Adipocyte (in vitro differentiated cells): ENCODE data around the gene RPP14.
"Not testable (repeated sequence)": the region's sequence is repeated elsewhere in the genome, so short reads cannot be mapped to it uniquely, and the experiment has no call there.

Experiments
- DNase-seq: peaks from one replicate; pipeline ENCODE4 v3.0.0-alpha.2; 2015; ENCODE audit warnings: low read depth
- H3K27me3 ChIP-seq: replicated peaks from 2 replicates; pipeline ENCODE4 v1.7.0; 2013; ENCODE audit warnings: mild to moderate bottlenecking, low read length, moderate library complexity; ENCODE audit not compliant: control insufficient read depth, insufficient read depth
- H3K36me3 ChIP-seq: 2 replicates; pipeline ENCODE4 v1.7.0; 2013; ENCODE audit warnings: low read length, mild to moderate bottlenecking, moderate library complexity; ENCODE audit not compliant: control insufficient read depth, insufficient read depth, severe bottlenecking
- H3K4me1 ChIP-seq: 2 replicates; pipeline ENCODE4 v1.7.0; 2013; ENCODE audit warnings: mild to moderate bottlenecking, low read length, moderate library complexity; ENCODE audit not compliant: control insufficient read depth, insufficient read depth
- H3K4me3 ChIP-seq: 2 replicates; pipeline ENCODE4 v1.7.0; 2013; ENCODE audit warnings: mild to moderate bottlenecking, low read length, moderate library complexity
- H3K9ac ChIP-seq: 2 replicates; pipeline ENCODE4 v1.7.0; 2013; ENCODE audit warnings: mild to moderate bottlenecking, low read length, moderate library complexity
- H3K9me3 ChIP-seq: 2 replicates; pipeline ENCODE4 v1.7.0; 2013; ENCODE audit warnings: mild to moderate bottlenecking, low read length, moderate library complexity; ENCODE audit not compliant: control insufficient read depth

Gene RPP14

GRCh38 chr3:58271901-58272501 lies 34.0 kb upstream of the RPP14 start:
- peak overlapping the region; percentile 58 for H3K4me3 ChIP-seq
- H3K4me1 ChIP-seq, result peaks cover 23% of the 10 kb centered on the region
- no peaks in the 10 kb centered on the region for H3K27me3 ChIP-seq
- peak; percentile 73 for DNase-seq
- H3K36me3 ChIP-seq, result peaks cover 21% of the 10 kb centered on the region
- H3K9me3 ChIP-seq, result no peaks in the 10 kb centered on the region
- H3K9ac ChIP-seq, result peak overlapping the region; percentile 63

GRCh38 chr3:58272891-58273290 lies 33.2 kb upstream of the RPP14 start:
- peaks cover 20% of the 10 kb centered on the region for H3K36me3 ChIP-seq
- peak; percentile 24 for DNase-seq
- H3K4me3 ChIP-seq, result no peak overlapping the region
- peaks cover 23% of the 10 kb centered on the region for H3K4me1 ChIP-seq
- no peaks in the 10 kb centered on the region for H3K9me3 ChIP-seq
- peak overlapping the region; percentile 63 for H3K9ac ChIP-seq
- H3K27me3 ChIP-seq, result no peaks in the 10 kb centered on the region

DNA sequence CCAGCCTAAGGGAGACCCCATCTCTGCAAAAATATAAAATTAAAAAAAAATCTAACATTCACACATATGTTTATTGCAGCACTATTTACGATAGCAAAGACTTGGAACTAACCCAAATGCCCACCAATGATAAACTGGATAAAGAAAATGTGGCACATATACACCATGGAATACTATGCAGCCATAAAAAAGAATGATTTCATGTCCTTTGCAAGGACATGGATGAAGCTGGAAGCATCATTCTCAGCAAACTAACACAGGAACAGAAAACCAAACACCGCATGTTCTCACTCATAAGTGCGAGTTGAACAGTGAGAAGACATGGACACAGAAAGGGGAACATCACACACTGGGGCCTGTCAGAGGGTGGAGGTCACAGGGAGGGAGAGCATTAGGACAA lies 32.7 kb upstream of the RPP14 start:
- peaks cover 16% of the 10 kb centered on the region for H3K36me3 ChIP-seq
- peaks cover 23% of the 10 kb centered on the region for H3K4me1 ChIP-seq
- H3K9ac ChIP-seq, H3K9me3 ChIP-seq, H3K27me3 ChIP-seq, H3K4me3 ChIP-seq, DNase-seq: not testable (repeated sequence)

DNA sequence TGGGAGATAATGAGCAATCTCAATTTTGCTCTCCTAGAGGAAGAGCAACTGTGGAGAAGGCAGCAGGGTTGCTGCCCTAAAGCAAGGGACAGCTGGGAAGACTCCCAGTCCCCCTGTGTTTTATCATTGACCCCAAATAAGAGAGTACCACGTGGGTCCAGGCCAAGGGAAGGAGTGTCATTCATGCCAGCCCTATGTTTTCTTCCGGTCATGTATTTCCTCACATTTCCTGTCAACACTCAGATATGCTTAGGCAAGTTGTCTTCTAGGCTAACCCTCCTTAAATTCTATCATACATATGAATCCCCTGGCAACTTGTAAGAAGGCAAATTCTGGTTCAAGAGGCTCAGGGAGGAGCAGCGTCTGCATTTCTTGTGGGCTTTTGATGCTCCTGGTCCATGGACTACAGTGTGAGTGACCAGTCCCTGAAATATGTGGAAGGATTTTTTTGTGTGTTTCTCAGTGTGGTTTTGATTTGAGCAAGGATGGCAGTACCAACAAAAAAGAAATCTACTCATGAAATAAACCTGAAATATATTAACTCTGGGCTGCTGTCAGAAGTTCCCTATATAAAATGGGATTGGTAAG lies 31.9 kb upstream of the RPP14 start:
- Histone ChIP-seq H3K9me3 (no peaks in the 10 kb centered on the region), H3K9ac (no peak overlapping the region), H3K4me1 (peaks cover 23% of the 10 kb centered on the region), H3K27me3 (no peaks in the 10 kb centered on the region), H3K36me3 (peaks cover 11% of the 10 kb centered on the region), H3K4me3 (no peak overlapping the region)
- DNase-seq, result peak; percentile 46

DNA sequence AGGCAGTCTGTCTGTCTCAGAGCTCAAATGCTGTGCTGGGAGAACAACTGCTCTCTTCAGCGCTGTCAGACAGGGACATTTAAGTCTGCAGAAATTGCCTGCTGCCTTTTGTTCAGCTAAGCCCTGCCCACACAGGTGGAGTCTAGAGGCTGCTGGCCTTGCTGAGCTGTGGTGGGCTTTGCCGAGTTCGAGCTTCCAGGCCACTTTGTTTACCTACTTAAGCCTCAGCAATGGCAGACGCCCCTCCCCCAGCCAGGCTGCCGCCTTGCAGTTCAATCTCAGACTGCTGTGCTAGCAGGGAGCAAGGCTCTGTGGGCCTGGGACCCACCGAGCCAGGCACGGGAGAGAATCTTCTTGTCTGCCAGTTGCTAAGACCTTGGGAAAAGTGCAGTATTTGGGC lies 25.0 kb upstream of the RPP14 start:
- H3K4me1 ChIP-seq, result no peaks in the 10 kb centered on the region
- no peak for DNase-seq
- H3K9me3 ChIP-seq, result no peaks in the 10 kb centered on the region
- no peak overlapping the region for H3K9ac ChIP-seq
- peaks cover 10% of the 10 kb centered on the region for H3K36me3 ChIP-seq
- no peak overlapping the region for H3K4me3 ChIP-seq
- H3K27me3 ChIP-seq, result no peaks in the 10 kb centered on the region

- DNase-seq, result no peak
- no peaks in the 10 kb centered on the region for H3K9me3 ChIP-seq
- H3K9ac ChIP-seq, result no peak overlapping the region
- H3K4me3 ChIP-seq, result no peak overlapping the region
- H3K36me3 ChIP-seq, result peaks cover 14% of the 10 kb centered on the region
- no peaks in the 10 kb centered on the region for H3K4me1 ChIP-seq
- no peaks in the 10 kb centered on the region for H3K27me3 ChIP-seq
Measured at GRCh38 chr3:58285334-58285733, 20.7 kb upstream of the RPP14 start.

- Histone ChIP-seq H3K27me3 (no peaks in the 10 kb centered on the region), H3K9ac (no peak overlapping the region), H3K4me1 (no peaks in the 10 kb centered on the region), H3K36me3 (peaks cover 14% of the 10 kb centered on the region), H3K9me3 (no peaks in the 10 kb centered on the region), H3K4me3 (no peak overlapping the region)
- DNase-seq, result no peak
Measured at GRCh38 chr3:58287354-58287753, 18.7 kb upstream of the RPP14 start.

DNA sequence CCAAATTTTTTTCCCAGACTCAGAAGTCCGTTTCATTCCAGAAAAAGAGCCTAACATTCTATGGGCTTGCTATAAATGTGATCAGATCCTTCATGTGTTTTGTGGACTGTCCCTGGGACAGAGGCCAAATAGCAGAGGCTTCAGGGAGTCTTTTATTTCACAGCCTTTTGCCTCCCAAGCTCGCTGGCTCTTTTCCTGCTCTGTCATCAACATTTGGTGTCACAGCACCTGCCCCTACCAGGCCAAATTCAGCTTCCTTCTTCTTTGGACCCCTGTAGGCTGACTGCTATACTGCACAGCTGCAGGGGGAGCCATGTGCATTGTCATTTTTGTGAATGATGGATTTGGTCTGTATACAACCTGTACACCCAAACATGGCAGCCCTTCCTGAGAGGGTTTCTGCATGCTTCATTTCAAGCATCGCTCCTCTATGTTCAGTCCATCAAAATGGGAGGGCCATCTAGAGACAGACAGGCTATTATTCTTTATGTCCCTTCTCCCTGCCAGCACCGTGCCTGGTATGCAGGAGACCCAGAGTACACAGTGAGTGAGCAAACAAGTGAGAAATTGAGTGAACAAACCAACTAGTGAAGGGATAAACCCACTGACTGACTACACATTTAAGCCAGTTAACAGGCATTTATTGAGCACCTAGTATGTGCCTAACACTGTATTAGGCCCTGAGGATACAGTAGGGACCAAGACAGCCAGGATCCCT lies 17.9 kb upstream of the RPP14 start:
- Histone ChIP-seq H3K9me3 (no peaks in the 10 kb centered on the region), H3K4me3 (no peak overlapping the region), H3K9ac (no peak overlapping the region), H3K36me3 (peaks cover 14% of the 10 kb centered on the region), H3K4me1 (no peaks in the 10 kb centered on the region), H3K27me3 (no peaks in the 10 kb centered on the region)
- no peak for DNase-seq

DNA sequence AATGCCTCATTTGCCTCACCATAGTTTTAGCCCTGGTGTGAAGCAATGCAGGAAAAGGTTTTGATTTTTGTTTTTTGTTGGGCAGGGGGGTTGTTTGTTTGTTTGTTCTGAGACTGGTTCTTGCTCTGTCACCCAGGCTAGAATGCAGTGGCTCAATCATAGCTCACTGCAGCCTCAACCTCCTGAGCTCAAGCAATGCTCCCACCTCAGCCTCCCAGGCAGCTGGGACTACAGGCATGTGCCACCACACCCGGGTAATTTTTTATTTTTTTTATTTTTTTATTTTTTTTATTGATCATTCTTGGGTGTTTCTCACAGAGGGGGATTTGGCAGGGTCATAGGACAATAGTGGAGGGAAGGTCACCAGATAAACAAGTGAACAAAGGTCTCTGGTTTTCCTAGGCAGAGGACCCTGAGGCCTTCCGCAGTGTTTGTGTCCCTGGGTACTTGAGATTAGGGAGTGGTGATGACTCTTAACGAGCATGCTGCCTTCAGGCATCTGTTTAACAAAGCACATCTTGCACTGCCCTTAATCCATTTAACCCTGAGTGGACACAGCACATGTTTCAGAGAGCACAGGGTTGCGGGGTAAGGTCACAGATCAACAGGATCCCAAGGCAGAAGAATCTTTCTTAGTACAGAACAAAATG lies 17.0 kb upstream of the RPP14 start:
- H3K4me3 ChIP-seq, H3K27me3 ChIP-seq, H3K4me1 ChIP-seq, H3K9ac ChIP-seq, H3K9me3 ChIP-seq, DNase-seq: not testable (repeated sequence)
- H3K36me3 ChIP-seq, result peaks cover 17% of the 10 kb centered on the region

DNA sequence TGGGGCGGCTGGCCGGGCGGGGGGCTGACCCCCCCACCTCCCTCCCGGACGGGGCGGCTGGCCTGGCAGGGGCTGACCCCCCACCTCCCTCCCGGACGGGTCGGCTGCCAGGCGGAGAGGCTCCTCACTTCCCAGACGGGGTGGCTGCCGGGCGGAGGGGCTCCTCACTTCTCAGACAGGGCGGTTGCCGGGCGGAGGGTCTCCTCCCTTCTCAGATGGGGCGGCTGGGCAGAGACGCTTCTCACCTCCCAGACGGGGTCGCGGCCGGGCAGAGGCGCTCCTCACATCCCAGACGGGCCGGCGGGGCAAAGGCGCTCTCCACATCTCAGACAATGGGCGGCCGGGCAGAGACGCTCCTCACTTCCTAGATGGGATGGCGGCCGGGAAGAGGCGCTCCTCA lies 15.6 kb upstream of the RPP14 start:
- peaks cover 12% of the 10 kb centered on the region for H3K36me3 ChIP-seq
- H3K9ac ChIP-seq, H3K27me3 ChIP-seq, DNase-seq, H3K9me3 ChIP-seq, H3K4me1 ChIP-seq, H3K4me3 ChIP-seq: not testable (repeated sequence)

DNA sequence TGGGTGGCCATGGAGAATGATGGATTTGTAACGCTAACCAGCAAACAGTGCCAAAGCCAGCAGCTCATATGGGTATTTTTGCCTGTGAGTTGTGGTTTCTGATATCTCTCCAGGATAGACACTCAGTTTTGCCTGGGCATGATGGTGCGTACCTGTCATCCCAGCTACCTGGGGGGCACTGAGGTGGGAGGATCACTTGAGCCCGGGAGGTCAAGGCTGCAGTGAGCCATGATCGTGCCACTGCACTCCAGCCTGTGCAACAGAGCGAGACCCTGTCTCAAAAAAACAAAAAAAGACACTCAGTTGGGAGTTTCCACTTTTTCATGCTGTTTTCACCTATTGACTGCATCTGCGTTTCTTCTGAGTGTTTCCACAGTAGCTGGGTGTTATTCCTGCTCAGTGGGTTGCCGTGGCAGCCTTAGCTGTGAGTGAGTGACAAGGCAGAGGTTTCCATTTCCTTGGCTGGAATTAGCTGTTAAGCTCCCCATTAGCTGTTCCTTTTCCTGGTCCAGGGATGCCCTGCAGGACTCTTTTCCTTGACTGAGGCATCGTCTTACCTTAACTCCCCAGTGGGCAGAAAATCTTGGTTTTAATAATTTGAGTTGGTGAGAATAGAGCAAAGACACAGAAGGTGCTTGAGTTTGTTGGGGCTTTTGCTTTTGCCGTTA lies 14.2 kb upstream of the RPP14 start:
- H3K27me3 ChIP-seq, result no peaks in the 10 kb centered on the region
- H3K36me3 ChIP-seq, result peaks cover 9% of the 10 kb centered on the region
- no peak for DNase-seq
- H3K4me1 ChIP-seq, result no peaks in the 10 kb centered on the region
- H3K9ac ChIP-seq, result no peak overlapping the region
- H3K4me3 ChIP-seq, result no peak overlapping the region
- H3K9me3 ChIP-seq, result peaks cover 8% of the 10 kb centered on the region
